GM23338 (cell line): ENCODE measurements around the gene RNF145. TPM values are rescaled to one million over a fixed set of nuclear protein-coding genes. Genes with fewer than 3 reads are reported as not detected.

ENCODE experiments used
- ATAC-seq: fragments of 200-7000 bp; cut with Tn5 transposase; 3 replicates; pipeline ENCODE4 v1.9.1; 2020
- DNase-seq: peaks from one replicate; pipeline ENCODE4 v3.0.0-alpha.2; 2015; ENCODE audit warnings: low spot score
- H2AFZ ChIP-seq: fragments of 200-600 bp; sonication (generic); 2 replicates; pipeline ENCODE4 v1.8.0; 2016; ENCODE audit warnings: antibody characterized with exemption, mild to moderate bottlenecking, moderate library complexity
- H3F3A ChIP-seq: fragments of 200-600 bp; sonication (generic); replicated peaks from 2 replicates; pipeline ENCODE4 v1.8.0; 2017; ENCODE audit warnings: antibody characterized with exemption, mixed run types, low read depth
- H3K27ac ChIP-seq: fragments of 200-600 bp; sonication (generic); 2 replicates; pipeline ENCODE4 v1.6.1; 2016; ENCODE audit warnings: low read depth
- H3K27me3 ChIP-seq: fragments of 200-600 bp; sonication (generic); 2 replicates; pipeline ENCODE4 v1.8.0; 2016; ENCODE audit warnings: mild to moderate bottlenecking, mixed run types, moderate library complexity; ENCODE audit not compliant: insufficient read depth
- H3K36me3 ChIP-seq: fragments of 200-600 bp; sonication (generic); 2 replicates; pipeline ENCODE4 v1.8.0; 2016; ENCODE audit warnings: mild to moderate bottlenecking; ENCODE audit not compliant: insufficient read depth
- H3K4me1 ChIP-seq: fragments of 200-600 bp; sonication (generic); 2 replicates; pipeline ENCODE4 v1.8.0; 2016; ENCODE audit warnings: mild to moderate bottlenecking, moderate library complexity; ENCODE audit not compliant: insufficient read depth
- H3K4me2 ChIP-seq: fragments of 200-600 bp; sonication (generic); 2 replicates; pipeline ENCODE4 v1.7.1; 2017; ENCODE audit warnings: mixed run types
- H3K4me3 ChIP-seq: fragments of 200-600 bp; sonication (generic); 2 replicates; pipeline ENCODE4 v1.6.1; 2016; ENCODE audit warnings: mixed run types
- H3K79me2 ChIP-seq: fragments of 200-600 bp; sonication (generic); replicated peaks from 2 replicates; pipeline ENCODE4 v1.8.0; 2017; ENCODE audit warnings: mild to moderate bottlenecking; ENCODE audit not compliant: insufficient read depth
- H3K9me2 ChIP-seq: fragments of 200-600 bp; sonication (generic); 2 replicates; pipeline ENCODE4 v1.8.0; 2017; ENCODE audit not compliant: insufficient read depth
- H4K20me1 ChIP-seq: fragments of 200-600 bp; sonication (generic); replicated peaks from 2 replicates; pipeline ENCODE4 v1.8.0; 2017; ENCODE audit warnings: mild to moderate bottlenecking; ENCODE audit not compliant: insufficient read depth
- H3K27ac Mint-ChIP-seq: 2 replicates; pipeline ENCODE4 v1.8.0; 2020; ENCODE audit warnings: inconsistent platforms, mild to moderate bottlenecking, moderate library complexity, mixed read lengths
- H3K27me3 Mint-ChIP-seq: 3 replicates; pipeline ENCODE4 v1.8.0; 2022; ENCODE audit warnings: low read depth, mild to moderate bottlenecking, moderate library complexity, mixed read lengths, inconsistent platforms; ENCODE audit not compliant: insufficient read depth, poor library complexity
- H3K36me3 Mint-ChIP-seq: 3 replicates; pipeline ENCODE4 v1.8.0; 2021; ENCODE audit warnings: low read depth, mild to moderate bottlenecking, inconsistent platforms, moderate library complexity, mixed read lengths
- H3K4me1 Mint-ChIP-seq: 3 replicates; pipeline ENCODE4 v1.8.0; 2020; ENCODE audit warnings: mild to moderate bottlenecking, inconsistent platforms, mixed read lengths
- H3K4me3 Mint-ChIP-seq: 3 replicates; pipeline ENCODE4 v1.8.0; 2021; ENCODE audit warnings: moderate library complexity, mild to moderate bottlenecking, inconsistent platforms, mixed read lengths
- H3K9me3 Mint-ChIP-seq: 3 replicates; pipeline ENCODE4 v1.8.0; 2020; ENCODE audit warnings: moderate library complexity, mild to moderate bottlenecking, inconsistent platforms, mixed read lengths
- CREB1 ChIP-seq: fragments of 250-450 bp; sonication (Bioruptor Pico); IDR thresholded peaks from 2 replicates; pipeline ENCODE4 v1.5.0; 2020; ENCODE audit warnings: low read depth, mild to moderate bottlenecking, moderate library complexity
- CTCF ChIP-seq, 2 experiments: fragments of 200-600 bp in 1 of 2; sonication (generic) in 1 of 2; conservative IDR thresholded peaks; 2 replicates each; pipeline versions ENCODE4 v1.5.1 to v1.6.1; 2016 to 2017; ENCODE audit warnings: antibody characterized with exemption in 2 of 2, low read depth in 2 of 2, mild to moderate bottlenecking in 2 of 2, moderate library complexity in 1 of 2
- ETS1 ChIP-seq: IDR thresholded peaks from 2 replicates; pipeline ENCODE4 v1.6.1; 2016; ENCODE audit warnings: antibody characterized with exemption
- EZH2 ChIP-seq: fragments of 200-600 bp; sonication (generic); IDR thresholded peaks from one replicate; pipeline ENCODE4 v1.8.0; 2017; ENCODE audit warnings: antibody characterized with exemption, mild to moderate bottlenecking, low read depth; ENCODE audit not compliant: unreplicated experiment
- EZH2phosphoT487 ChIP-seq: fragments of 200-600 bp; sonication (generic); IDR thresholded peaks from one replicate; pipeline ENCODE4 v1.8.1; 2018; ENCODE audit warnings: antibody characterized with exemption; ENCODE audit not compliant: unreplicated experiment
- JUNB ChIP-seq: IDR thresholded peaks from one replicate; pipeline ENCODE4 v1.6.1; 2016; ENCODE audit warnings: antibody characterized with exemption; ENCODE audit not compliant: unreplicated experiment
- NANOG ChIP-seq: IDR thresholded peaks from 2 replicates; pipeline ENCODE4 v1.6.1; 2016; ENCODE audit warnings: antibody characterized with exemption, borderline replicate concordance
- POLR2AphosphoS5 ChIP-seq: IDR thresholded peaks from 2 replicates; pipeline ENCODE4 v1.6.1; 2016; ENCODE audit warnings: antibody characterized with exemption, low read depth
- REST ChIP-seq: IDR thresholded peaks from one replicate; pipeline ENCODE4 v1.6.1; 2018; ENCODE audit warnings: antibody characterized with exemption; ENCODE audit not compliant: unreplicated experiment
- STAT1 ChIP-seq: IDR thresholded peaks from one replicate; pipeline ENCODE4 v1.6.1; 2016; ENCODE audit warnings: antibody characterized with exemption; ENCODE audit not compliant: unreplicated experiment
- ZNF114 ChIP-seq: fragments of 250-450 bp; sonication (Bioruptor Pico); IDR thresholded peaks from 2 replicates; pipeline ENCODE4 v1.5.0; 2020; ENCODE audit warnings: mild to moderate bottlenecking, moderate library complexity
- ZNF331 ChIP-seq: fragments of 250-450 bp; sonication (Bioruptor Pico); IDR thresholded peaks from 2 replicates; pipeline ENCODE4 v1.5.0; 2020; ENCODE audit warnings: low read depth, mild to moderate bottlenecking, moderate library complexity
- ZNF462 ChIP-seq: fragments of 250-450 bp; sonication (Bioruptor Pico); IDR thresholded peaks from 2 replicates; pipeline ENCODE4 v1.5.0; 2020; ENCODE audit warnings: mild to moderate bottlenecking, moderate library complexity
- polyA plus RNA-seq: library from polyadenylated mRNA; unstranded; fragments of >200 nt; fragmentation: Nextera tagmentation; extraction: Ambion mirVana; gene quantifications from 2 replicates; pipeline ENCODE4 v1.2.1, GENCODE V29; 2016
- total RNA-seq: library from RNA; depleted of rRNA; stranded (reverse); fragments of >200 nt; shearing (Covaris generic); gene quantifications from 2 replicates; pipeline ENCODE4 v1.2.3, GENCODE V29; 2014

Gene RNF145
- total and polyA plus RNA-seq, 2 experiments from 2014 or later: 15.6 to 43.5 TPM

GRCh38 chr5:159146839-159147238 is 62.5 kb downstream of the RNF145 start:
- Histone ChIP-seq H3K79me2 (no peaks in the 10 kb centered on the region), H3K36me3 (no peaks in the 10 kb centered on the region), H3K4me1 (no peaks in the 10 kb centered on the region), H3K9me2 (no peaks in the 10 kb centered on the region), H3K4me3 (no peak overlapping the region), H3F3A (no peaks in the 10 kb centered on the region), H4K20me1 (no peaks in the 10 kb centered on the region), H3K4me2 (no peak overlapping the region), H3K27ac (no peak overlapping the region), H2AFZ (no peak overlapping the region), H3K27me3 (no peaks in the 10 kb centered on the region)
- H3K4me3 Mint-ChIP-seq: no peak overlapping the region
- ATAC-seq (no peak), DNase-seq (peak; percentile 8)
- H3K9me3 Mint-ChIP-seq: no peaks in the 10 kb centered on the region
- H3K27ac Mint-ChIP-seq: no peak overlapping the region
- H3K4me1 Mint-ChIP-seq: no peaks in the 10 kb centered on the region
- H3K36me3 Mint-ChIP-seq: no peaks in the 10 kb centered on the region
- TF ChIP-seq EZH2 (no peak), POLR2AphosphoS5 (no peak), ZNF114 (CRISPR knock-in tag) (no peak), CREB1 (no peak), REST (no peak), NANOG (no peak), JUNB (no peak), ZNF331 (CRISPR knock-in tag) (no peak), EZH2phosphoT487 (no peak), STAT1 (no peak), ZNF462 (CRISPR knock-in tag) (no peak), CTCF (conservative IDR thresholded peaks at IDR 0.05; ENCODE audit: low read depth in 2 of 2) (no peak), ETS1 (no peak)
- peaks cover 8% of the 10 kb centered on the region for H3K27me3 Mint-ChIP-seq
